IMR-90 (cell line): ENCODE results near the gene PAK1IP1. TPM values are rescaled to one million over a fixed set of nuclear protein-coding genes. Genes with fewer than 3 reads are reported as not detected.

ENCODE experiments used
- ATAC-seq: fragments of 200-7000 bp; cut with Tn5 transposase; 2 replicates; pipeline ENCODE4 v1.9.1; 2020; ENCODE audit warnings: low read depth, mild to moderate bottlenecking, moderate library complexity
- BruUV-seq: library from RNA; stranded (reverse); fragments of 400-500 nt; replicated peaks from 2 replicates; lab custom pipeline; 2021; lab: Mats Ljungman, UMichigan
- CTCF ChIA-PET: fragments of 300-600 bp; formaldehyde crosslinking; extraction: SDS; loops from one replicate; lab custom pipeline; 2021; ENCODE audit warnings: antibody characterized with exemption; lab: Yijun Ruan, JAX
- POLR2A ChIA-PET: fragments of 300-600 bp; sonication (Branson Sonifier 250); formaldehyde crosslinking; loops from one replicate; lab custom pipeline; 2022; ENCODE audit warnings: antibody characterized with exemption; ENCODE audit not compliant: unreplicated experiment; lab: Charles Lee
- DNase-seq: peaks from one replicate; pipeline ENCODE4 v3.0.0; 2013
- H2AFZ ChIP-seq: replicated peaks from 2 replicates; pipeline ENCODE3; 2013; ENCODE audit warnings: low read length, mild to moderate bottlenecking; ENCODE audit not compliant: poor library complexity
- H2AK5ac ChIP-seq: 2 replicates; pipeline ENCODE4 v1.6.1; 2013; ENCODE audit warnings: low read depth, low read length, inconsistent platforms
- H2AK9ac ChIP-seq: replicated peaks from 2 replicates; pipeline ENCODE3; 2013; ENCODE audit warnings: mild to moderate bottlenecking, low read depth, low read length, moderate library complexity; ENCODE audit not compliant: poor library complexity
- H2BK120ac ChIP-seq: 2 replicates; pipeline ENCODE4 v1.6.1; 2013; ENCODE audit warnings: low read depth, low read length, inconsistent platforms
- H2BK15ac ChIP-seq: 3 replicates; pipeline ENCODE4 v1.6.1; 2013; ENCODE audit warnings: low read depth, low read length, inconsistent platforms
- H2BK20ac ChIP-seq: 2 replicates; pipeline ENCODE4 v1.6.1; 2013; ENCODE audit warnings: low read depth, mild to moderate bottlenecking, inconsistent platforms, low read length, moderate library complexity
- H2BK5ac ChIP-seq: 2 replicates; pipeline ENCODE4 v1.6.1; 2013; ENCODE audit warnings: mild to moderate bottlenecking, low read depth, low read length, inconsistent platforms; ENCODE audit not compliant: poor library complexity, severe bottlenecking
- H3K14ac ChIP-seq: replicated peaks from 2 replicates; pipeline ENCODE4 v1.6.1; 2013; ENCODE audit warnings: low read depth, low read length, inconsistent platforms
- H3K18ac ChIP-seq: 2 replicates; pipeline ENCODE4 v1.6.1; 2013; ENCODE audit warnings: low read depth, low read length, control low read depth
- H3K23ac ChIP-seq: 2 replicates; pipeline ENCODE4 v1.6.1; 2013; ENCODE audit warnings: low read depth, low read length, inconsistent platforms
- H3K27ac ChIP-seq: 2 replicates; pipeline ENCODE4 v1.5.1; 2013; ENCODE audit warnings: mild to moderate bottlenecking, control low read depth, low read length; ENCODE audit not compliant: insufficient read depth
- H3K27me3 ChIP-seq: 2 replicates; pipeline ENCODE4 v1.6.1; 2013; ENCODE audit warnings: low read length; ENCODE audit not compliant: control insufficient read depth, insufficient read depth
- H3K36me3 ChIP-seq: 2 replicates; pipeline ENCODE4 v1.6.1; 2013; ENCODE audit warnings: low read length, mixed read lengths; ENCODE audit not compliant: control insufficient read depth, insufficient read depth
- H3K4ac ChIP-seq: 2 replicates; pipeline ENCODE4 v1.6.1; 2013; ENCODE audit warnings: low read depth, low read length, inconsistent platforms
- H3K4me1 ChIP-seq: 2 replicates; pipeline ENCODE4 v1.6.1; 2013; ENCODE audit warnings: low read length, mixed read lengths; ENCODE audit not compliant: control insufficient read depth, insufficient read depth
- H3K4me2 ChIP-seq: 2 replicates; pipeline ENCODE4 v1.6.1; 2013; ENCODE audit warnings: low read depth, mild to moderate bottlenecking, control low read depth, low read length, moderate library complexity
- H3K4me3 ChIP-seq: 2 replicates; pipeline ENCODE4 v1.5.1; 2013; ENCODE audit warnings: low read depth, mild to moderate bottlenecking, control low read depth, low read length, moderate library complexity; ENCODE audit not compliant: insufficient read depth
- H3K56ac ChIP-seq: 2 replicates; pipeline ENCODE4 v1.6.1; 2013; ENCODE audit warnings: low read length, inconsistent platforms; ENCODE audit not compliant: insufficient read depth; ENCODE audit errors: extremely low read depth
- H3K79me1 ChIP-seq, 2 experiments: 2 replicates each; pipeline ENCODE4 v1.6.1; 2013; ENCODE audit warnings: low read length in 2 of 2, inconsistent platforms in 1 of 2, low read depth in 1 of 2
- H3K9ac ChIP-seq: 2 replicates; pipeline ENCODE4 v1.6.1; 2013; ENCODE audit warnings: low read depth, low read length, control low read depth
- H3K9me1 ChIP-seq: 2 replicates; pipeline ENCODE4 v1.6.1; 2013; ENCODE audit warnings: low read length, inconsistent platforms; ENCODE audit not compliant: insufficient read depth
- H3K9me3 ChIP-seq: 2 replicates; pipeline ENCODE4 v1.6.1; 2013; ENCODE audit warnings: low read length; ENCODE audit not compliant: control insufficient read depth, insufficient read depth
- H4K20me1 ChIP-seq: 2 replicates; pipeline ENCODE4 v1.6.1; 2013; ENCODE audit warnings: low read length, inconsistent platforms; ENCODE audit not compliant: insufficient read depth
- H4K5ac ChIP-seq: 2 replicates; pipeline ENCODE4 v1.6.1; 2013; ENCODE audit warnings: mild to moderate bottlenecking, low read depth, low read length, control low read depth
- H4K8ac ChIP-seq, 2 experiments: 2 replicates each; pipeline ENCODE4 v1.6.1; 2013; ENCODE audit warnings: low read depth in 2 of 2, low read length in 2 of 2, control low read depth in 1 of 2, inconsistent platforms in 1 of 2
- H4K91ac ChIP-seq: 2 replicates; pipeline ENCODE4 v1.6.1; 2013; ENCODE audit warnings: low read depth, low read length, inconsistent platforms; ENCODE audit not compliant: insufficient read depth
- CEBPB ChIP-seq: IDR thresholded peaks from 2 replicates; pipeline ENCODE4 v1.6.1; 2012; ENCODE audit warnings: low read depth, low read length, improper control_type of control experiment
- CHD1 ChIP-seq: IDR thresholded peaks from 2 replicates; pipeline ENCODE4 v1.6.1; 2012; ENCODE audit warnings: low read depth, low read length, improper control_type of control experiment
- FOS ChIP-seq: fragments of 150-350 bp; IDR thresholded peaks from 2 replicates; pipeline ENCODE4 v1.6.1; 2016; ENCODE audit warnings: low read depth, low read length
- MAFK ChIP-seq: IDR thresholded peaks from 2 replicates; pipeline ENCODE4 v1.6.1; 2012; ENCODE audit warnings: low read depth, low read length, improper control_type of control experiment
- MAZ ChIP-seq: IDR thresholded peaks from 2 replicates; pipeline ENCODE4 v1.6.1; 2012; ENCODE audit warnings: low read depth, mild to moderate bottlenecking, low read length, improper control_type of control experiment, moderate library complexity, borderline replicate concordance
- MXI1 ChIP-seq: IDR thresholded peaks from 2 replicates; pipeline ENCODE4 v1.6.1; 2012; ENCODE audit warnings: low read depth, mild to moderate bottlenecking, low read length, moderate library complexity, borderline replicate concordance
- NFE2L2 ChIP-seq: fragments of 150-350 bp; IDR thresholded peaks from 2 replicates; pipeline ENCODE4 v1.6.1; 2016; ENCODE audit warnings: low read depth, mild to moderate bottlenecking, low read length
- POLR2A ChIP-seq: IDR thresholded peaks from 2 replicates; pipeline ENCODE4 v1.6.1; 2012; ENCODE audit warnings: mild to moderate bottlenecking, low read depth, low read length
- RAD21 ChIP-seq: IDR thresholded peaks from 2 replicates; pipeline ENCODE4 v1.6.1; 2012; ENCODE audit warnings: low read length, improper control_type of control experiment
- RCOR1 ChIP-seq: IDR thresholded peaks from 2 replicates; pipeline ENCODE4 v1.6.1; 2012; ENCODE audit warnings: mild to moderate bottlenecking, low read length, improper control_type of control experiment; ENCODE audit not compliant: insufficient replicate concordance
- RFX5 ChIP-seq: IDR thresholded peaks from 2 replicates; pipeline ENCODE4 v1.8.0; 2012; ENCODE audit warnings: low read depth, mild to moderate bottlenecking, low read length, moderate library complexity
- SMC3 ChIP-seq: fragments of 150-350 bp; IDR thresholded peaks from 2 replicates; pipeline ENCODE4 v1.6.1; 2016; ENCODE audit warnings: low read depth, mild to moderate bottlenecking, antibody characterized with exemption, low read length, moderate library complexity
- WGBS, 2 experiments: methylation state at CpG; one replicate each; pipeline versions ENCODE4 v1.1.5 to v1.1.7; 2013; ENCODE audit warnings: missing lambda C conversion rate in 2 of 2; ENCODE audit not compliant: insufficient read length in 1 of 2; ENCODE audit errors: extremely low coverage in 2 of 2; 5-methylcytosine and 5-hydroxymethylcytosine counted together
- dilution Hi-C: fragments of 300-500 bp; cut with HindIII; formaldehyde crosslinking; loops from one replicate; pipeline ENCODE4 v1.14.3; 2018; ENCODE audit warnings: low sequenced_read_pairs; ENCODE audit not compliant: unreplicated experiment
- in situ Hi-C: fragments of 300-500 bp; cut with MboI; formaldehyde crosslinking; loops from 3 replicates; pipeline ENCODE4 v1.14.3; 2019; ENCODE audit warnings: low sequenced_read_pairs, inconsistent platforms, mixed read lengths
- intact Hi-C: fragments of 100-400 bp; cut with micrococcal nuclease; formaldehyde crosslinking; loops from 2 replicates; pipeline ENCODE4 v1.10.0; 2022
- polyA plus RNA-seq, 3 experiments: library from polyadenylated mRNA; depleted of rRNA; stranded (reverse); fragments of >200 nt; gene quantifications; 2 replicates each; pipeline ENCODE4 v1.2.3, GENCODE V29; 2012; ENCODE audit warnings: low replicate concordance in 1 of 3
- total RNA-seq: library from RNA; depleted of rRNA; stranded (reverse); fragments of >200 nt; gene quantifications from 2 replicates; pipeline ENCODE4 v1.2.3, GENCODE V29; 2012
- TF ChIP-seq, protein P1 (sequence below): conservative IDR thresholded peaks from 2 replicates; pipeline ENCODE4 v1.5.1; 2012; ENCODE audit warnings: mild to moderate bottlenecking, low read depth, low read length, improper control_type of control experiment
- TF ChIP-seq, protein P2 (sequence below): fragments of 150-350 bp; IDR thresholded peaks from 2 replicates; pipeline ENCODE4 v1.6.1; 2016; ENCODE audit warnings: low read depth, mild to moderate bottlenecking, low read length, moderate library complexity, borderline replicate concordance
- TF ChIP-seq, protein P3 (sequence below): fragments of 150-350 bp; IDR thresholded peaks from 2 replicates; pipeline ENCODE4 v1.6.1; 2017; ENCODE audit warnings: mild to moderate bottlenecking, antibody characterized with exemption, low read length, low read depth

Gene PAK1IP1
- total and polyA plus RNA-seq, 2 of the 4 experiments (the other 2 are of a cell fraction): 16.9 to 22.9 TPM

DNA sequence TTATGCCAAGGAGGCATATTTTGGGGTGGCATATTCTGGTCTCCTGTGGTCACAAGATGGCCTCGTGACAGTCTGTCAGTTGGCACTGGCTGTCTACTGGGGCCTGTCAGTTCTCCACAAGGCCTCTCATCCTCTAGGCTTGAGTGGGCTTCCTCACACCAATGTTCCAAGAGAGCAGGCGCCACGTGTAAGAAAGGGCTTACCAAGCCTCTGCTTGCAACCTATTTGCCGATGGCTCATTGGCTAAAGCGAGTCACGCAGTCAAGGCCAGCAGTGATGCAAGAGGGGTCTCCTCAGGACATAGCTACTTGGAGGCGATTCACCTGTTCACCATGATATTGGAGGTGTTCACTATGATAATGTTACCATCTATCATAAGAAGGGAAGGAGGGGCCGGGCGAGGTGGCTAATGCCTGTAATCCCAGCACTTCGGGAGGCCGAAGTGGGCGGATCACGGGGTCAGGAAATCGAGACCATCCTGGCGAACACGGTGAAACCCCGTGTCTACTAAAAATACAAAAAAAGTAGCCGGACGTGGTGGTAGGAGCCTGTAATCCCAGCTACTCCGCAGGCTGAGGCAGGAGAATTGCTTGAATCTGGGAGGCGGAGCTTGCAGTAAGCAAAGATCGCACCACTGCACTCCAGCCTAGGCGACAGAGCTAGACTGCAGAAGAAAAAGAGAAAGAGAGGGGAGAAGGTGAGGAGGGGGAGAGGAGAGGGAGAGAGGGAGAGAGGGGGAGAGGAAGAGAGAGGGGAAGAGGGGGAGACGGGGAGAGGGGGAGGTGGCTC, 35.7 kb upstream of the PAK1IP1 start:
- Histone ChIP-seq H2AK9ac (peak overlapping the region; percentile 65), H3K79me1 (no peaks in the 10 kb centered on the region), H3K9me3 (no peaks in the 10 kb centered on the region; the same call in 1 of the 2 replicates), H3K36me3 (no peaks in the 10 kb centered on the region), H3K4me1 (no peaks in the 10 kb centered on the region), H3K23ac (no peak overlapping the region), H2BK20ac (no peak overlapping the region), H2AK5ac (no peak overlapping the region), H3K27me3 (no peaks in the 10 kb centered on the region; the same call in 1 of the 2 replicates), H3K56ac (no peak overlapping the region), H3K18ac (no peak overlapping the region), H2BK5ac (no peak overlapping the region), H4K5ac (no peak overlapping the region), H4K20me1 (no peaks in the 10 kb centered on the region), H3K9me1 (no peaks in the 10 kb centered on the region), H2BK120ac (no peak overlapping the region), H3K4me3 (peak overlapping the region; percentile 39), H4K8ac (no peak overlapping the region), H2AFZ (peak overlapping the region; percentile 51), H3K9ac (peak overlapping the region; percentile 12; the same call in 1 of the 2 replicates), H3K4me2 (no peak overlapping the region; the same call in 1 of the 2 replicates), H3K27ac (no peak overlapping the region), H3K4ac (no peak overlapping the region), H4K91ac (no peak overlapping the region), H3K14ac (no peak overlapping the region), H2BK15ac (no peak overlapping the region)
- in situ Hi-C loops: no loop called here
- ATAC-seq (no peak; the same call in 1 of the 2 replicates), DNase-seq (no peak)
- POLR2A ChIA-PET: interaction anchor here (0.6 kb wide), 1 partner anchor 1408 kb away, joined by 5 read pairs; no protein-coding TSS in a partner anchor
- no TSS peak for BruUV-seq
- intact Hi-C loops: no loop called here
- CTCF ChIA-PET: no interaction called here
- WGBS, 2 experiments: 93% methylated on average over 3 of the region's 24 CpGs; no CpG with 5 or more reads in 1 of the 2 experiments
- dilution Hi-C loops: no loop called here
- no peak for TF ChIP-seq RAD21
- TF ChIP-seq, protein P1, sequence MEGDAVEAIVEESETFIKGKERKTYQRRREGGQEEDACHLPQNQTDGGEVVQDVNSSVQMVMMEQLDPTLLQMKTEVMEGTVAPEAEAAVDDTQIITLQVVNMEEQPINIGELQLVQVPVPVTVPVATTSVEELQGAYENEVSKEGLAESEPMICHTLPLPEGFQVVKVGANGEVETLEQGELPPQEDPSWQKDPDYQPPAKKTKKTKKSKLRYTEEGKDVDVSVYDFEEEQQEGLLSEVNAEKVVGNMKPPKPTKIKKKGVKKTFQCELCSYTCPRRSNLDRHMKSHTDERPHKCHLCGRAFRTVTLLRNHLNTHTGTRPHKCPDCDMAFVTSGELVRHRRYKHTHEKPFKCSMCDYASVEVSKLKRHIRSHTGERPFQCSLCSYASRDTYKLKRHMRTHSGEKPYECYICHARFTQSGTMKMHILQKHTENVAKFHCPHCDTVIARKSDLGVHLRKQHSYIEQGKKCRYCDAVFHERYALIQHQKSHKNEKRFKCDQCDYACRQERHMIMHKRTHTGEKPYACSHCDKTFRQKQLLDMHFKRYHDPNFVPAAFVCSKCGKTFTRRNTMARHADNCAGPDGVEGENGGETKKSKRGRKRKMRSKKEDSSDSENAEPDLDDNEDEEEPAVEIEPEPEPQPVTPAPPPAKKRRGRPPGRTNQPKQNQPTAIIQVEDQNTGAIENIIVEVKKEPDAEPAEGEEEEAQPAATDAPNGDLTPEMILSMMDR: no peak
- no peak for TF ChIP-seq CHD1
- no peak for TF ChIP-seq CEBPB
- no peak for TF ChIP-seq MAZ
- no peak for TF ChIP-seq RCOR1
- TF ChIP-seq RFX5: no peak
- TF ChIP-seq POLR2A: no peak
- TF ChIP-seq MXI1: no peak
- TF ChIP-seq MAFK: no peak
- TF ChIP-seq NFE2L2: no peak
- no peak for TF ChIP-seq FOS
- TF ChIP-seq, protein P2, sequence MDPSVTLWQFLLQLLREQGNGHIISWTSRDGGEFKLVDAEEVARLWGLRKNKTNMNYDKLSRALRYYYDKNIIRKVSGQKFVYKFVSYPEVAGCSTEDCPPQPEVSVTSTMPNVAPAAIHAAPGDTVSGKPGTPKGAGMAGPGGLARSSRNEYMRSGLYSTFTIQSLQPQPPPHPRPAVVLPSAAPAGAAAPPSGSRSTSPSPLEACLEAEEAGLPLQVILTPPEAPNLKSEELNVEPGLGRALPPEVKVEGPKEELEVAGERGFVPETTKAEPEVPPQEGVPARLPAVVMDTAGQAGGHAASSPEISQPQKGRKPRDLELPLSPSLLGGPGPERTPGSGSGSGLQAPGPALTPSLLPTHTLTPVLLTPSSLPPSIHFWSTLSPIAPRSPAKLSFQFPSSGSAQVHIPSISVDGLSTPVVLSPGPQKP: no peak
- TF ChIP-seq, protein P3, sequence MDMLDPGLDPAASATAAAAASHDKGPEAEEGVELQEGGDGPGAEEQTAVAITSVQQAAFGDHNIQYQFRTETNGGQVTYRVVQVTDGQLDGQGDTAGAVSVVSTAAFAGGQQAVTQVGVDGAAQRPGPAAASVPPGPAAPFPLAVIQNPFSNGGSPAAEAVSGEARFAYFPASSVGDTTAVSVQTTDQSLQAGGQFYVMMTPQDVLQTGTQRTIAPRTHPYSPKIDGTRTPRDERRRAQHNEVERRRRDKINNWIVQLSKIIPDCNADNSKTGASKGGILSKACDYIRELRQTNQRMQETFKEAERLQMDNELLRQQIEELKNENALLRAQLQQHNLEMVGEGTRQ: no peak
- TF ChIP-seq SMC3: no peak
